ENCODE results near the gene PRRG1.
A peak's percentile ranks its signal among the peaks of the same experiment; 100 is the strongest.

PRRG1 gene

DNA sequence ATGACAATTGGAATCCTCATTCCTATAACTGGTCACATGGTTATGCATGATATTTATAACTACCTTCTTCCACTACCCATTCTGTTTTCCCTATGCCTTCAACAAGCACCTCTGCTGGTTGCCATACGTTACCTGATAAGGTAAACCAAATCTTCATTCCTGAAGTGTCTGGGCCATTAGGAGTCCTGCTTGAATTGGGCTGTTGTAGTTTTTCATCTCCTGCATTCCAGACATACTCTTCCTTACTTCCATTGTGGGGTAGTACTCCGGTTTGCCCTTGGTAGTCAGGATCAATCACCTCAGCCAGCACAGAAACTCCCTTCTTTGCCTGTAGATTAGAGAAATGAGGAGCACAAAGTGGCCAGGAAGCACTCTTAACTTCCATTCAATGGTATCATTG is 113.2 kb downstream of the PRRG1 start:
- Histone ChIP-seq H3K27ac (ENCODE audit: low read depth, low read length) (peak overlapping the region; percentile 7), H2AFZ (ENCODE audit: insufficient read depth, low read length, poor library complexity) (no peak overlapping the region), H4K8ac (ENCODE audit: low read depth, low read length) (no peak overlapping the region), H3K36me3 (ENCODE audit: control insufficient read depth in 1 of 2, insufficient read depth in 2 of 2, low read length in 2 of 2) (no peaks in the 10 kb centered on the region), H3K23ac (ENCODE audit: low read length) (no peak overlapping the region), H3K4me2 (ENCODE audit: low read length) (no peak overlapping the region), H2AK5ac (ENCODE audit: low read length) (no peak overlapping the region), H3K79me2 (ENCODE audit: control insufficient read depth, insufficient read depth, low read length, poor library complexity) (no peaks in the 10 kb centered on the region), H3K14ac (ENCODE audit: low read length) (no peak overlapping the region), H2BK5ac (ENCODE audit: low read depth, low read length, poor library complexity) (no peak overlapping the region), H3K4ac (ENCODE audit: low read depth, low read length) (no peak overlapping the region), H3K4me3 (ENCODE audit: low read depth, low read length) (no peak overlapping the region), H3K27me3 (ENCODE audit: insufficient read depth, low read length) (no peaks in the 10 kb centered on the region), H3K18ac (ENCODE audit: low read length) (no peak overlapping the region), H2BK12ac (ENCODE audit: low read length) (no peak overlapping the region), H3K79me1 (ENCODE audit: low read length) (peaks cover 3% of the 10 kb centered on the region), H3K9me3 (ENCODE audit: insufficient read depth, low read depth, low read length) (no peaks in the 10 kb centered on the region), H3K9ac (ENCODE audit: low read length) (no peak overlapping the region), H4K12ac (ENCODE audit: low read depth, low read length) (no peak overlapping the region), H4K91ac (ENCODE audit: low read depth, low read length) (no peak overlapping the region), H2BK120ac (ENCODE audit: insufficient read depth, low read length, poor library complexity) (no peak overlapping the region), H3K4me1 (ENCODE audit: control insufficient read depth in 1 of 2, insufficient read depth in 2 of 2, low read length in 2 of 2) (peaks cover 5 to 7% of the 10 kb centered on the region in 2 experiments)
- WGBS (ENCODE audit: extremely low coverage, insufficient coverage, insufficient read length): no CpG with 5 or more reads among the region's 2 CpGs
- DNase-seq: peak in 1 of 2 donors; percentile 73

DNA sequence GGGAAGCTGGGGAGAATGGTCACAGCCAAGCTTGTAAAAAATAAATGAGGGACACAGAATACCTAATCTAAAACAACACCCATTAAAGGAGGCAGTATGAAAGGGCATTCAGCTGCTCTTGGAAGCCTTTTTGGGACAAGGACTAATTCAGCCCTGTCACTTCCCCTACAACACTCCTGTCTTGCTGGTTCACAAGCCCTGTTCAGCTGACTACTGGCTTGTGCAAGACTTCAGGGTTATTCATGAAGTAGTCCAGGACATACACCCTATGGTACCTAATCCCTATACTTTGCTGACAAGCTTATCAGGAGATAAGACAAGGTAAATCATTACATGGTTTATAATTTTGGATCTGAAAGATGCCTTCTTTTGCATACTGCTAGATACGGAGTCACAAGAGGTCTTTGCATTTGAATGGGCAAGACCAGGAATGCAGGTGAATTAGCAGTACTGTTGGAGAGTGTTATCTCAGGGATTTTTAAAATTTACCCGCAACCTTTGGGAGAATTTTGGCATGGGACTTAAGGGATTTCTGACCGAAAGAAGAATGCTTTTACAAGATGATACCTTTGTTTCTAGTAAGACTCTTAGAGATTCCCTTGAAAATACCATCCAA is 119.1 kb downstream of the PRRG1 start:
- H3K9ac ChIP-seq (ENCODE audit: low read length): no peak overlapping the region
- H3K4ac ChIP-seq (ENCODE audit: low read depth, low read length): no peak overlapping the region
- no peak overlapping the region for H2BK120ac ChIP-seq (ENCODE audit: insufficient read depth, low read length, poor library complexity)
- H2BK5ac ChIP-seq (ENCODE audit: low read depth, low read length, poor library complexity): no peak overlapping the region
- H3K9me3 ChIP-seq (ENCODE audit: insufficient read depth, low read depth, low read length): no peaks in the 10 kb centered on the region
- no peaks in the 10 kb centered on the region for H3K27me3 ChIP-seq (ENCODE audit: insufficient read depth, low read length)
- no peak overlapping the region for H3K4me3 ChIP-seq (ENCODE audit: low read depth, low read length)
- no peak overlapping the region for H4K91ac ChIP-seq (ENCODE audit: low read depth, low read length)
- H2BK12ac ChIP-seq (ENCODE audit: low read length): no peak overlapping the region
- no peak overlapping the region for H3K14ac ChIP-seq (ENCODE audit: low read length)
- no peak overlapping the region for H3K18ac ChIP-seq (ENCODE audit: low read length)
- WGBS (ENCODE audit: extremely low coverage, insufficient coverage, insufficient read length): no CpG with 5 or more reads among the region's 3 CpGs
- H3K4me2 ChIP-seq (ENCODE audit: low read length): no peak overlapping the region
- no peak overlapping the region for H4K12ac ChIP-seq (ENCODE audit: low read depth, low read length)
- H3K27ac ChIP-seq (ENCODE audit: low read depth, low read length): peak overlapping the region; percentile 4
- no peaks in the 10 kb centered on the region for H3K79me1 ChIP-seq (ENCODE audit: low read length)
- no peak for DNase-seq
- H3K4me1 ChIP-seq (ENCODE audit: control insufficient read depth in 1 of 2, insufficient read depth in 2 of 2, low read length in 2 of 2): no peaks in the 10 kb centered on the region
- H2AFZ ChIP-seq (ENCODE audit: insufficient read depth, low read length, poor library complexity): no peak overlapping the region
- no peaks in the 10 kb centered on the region for H3K79me2 ChIP-seq (ENCODE audit: control insufficient read depth, insufficient read depth, low read length, poor library complexity)
- no peak overlapping the region for H3K23ac ChIP-seq (ENCODE audit: low read length)
- H2AK5ac ChIP-seq (ENCODE audit: low read length): no peak overlapping the region
- peaks cover 0 to 1% of the 10 kb centered on the region in 2 experiments for H3K36me3 ChIP-seq (ENCODE audit: control insufficient read depth in 1 of 2, insufficient read depth in 2 of 2, low read length in 2 of 2)
- H4K8ac ChIP-seq (ENCODE audit: low read depth, low read length): no peak overlapping the region

DNA sequence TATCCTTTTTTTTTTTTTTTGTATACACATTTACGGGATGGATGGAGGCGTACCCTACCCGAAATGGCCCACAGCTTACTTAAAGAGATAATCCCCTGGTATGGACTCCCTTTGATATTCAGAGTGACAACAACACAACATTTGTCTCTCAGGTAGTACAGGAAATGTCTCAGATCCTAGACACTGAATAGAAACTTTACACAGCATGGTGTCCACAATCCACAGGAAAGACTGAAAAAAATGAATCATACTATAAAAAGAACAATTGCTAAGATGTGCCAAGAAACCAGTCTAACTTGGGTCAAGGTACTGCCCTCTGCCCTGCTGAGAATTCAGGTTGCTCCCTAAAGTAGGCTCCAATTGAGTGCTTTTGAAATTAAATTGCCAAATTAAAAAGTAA is 121.5 kb downstream of the PRRG1 start:
- Histone ChIP-seq H3K4me2 (ENCODE audit: low read length) (no peak overlapping the region), H3K23ac (ENCODE audit: low read length) (no peak overlapping the region), H3K14ac (ENCODE audit: low read length) (no peak overlapping the region), H2AK5ac (ENCODE audit: low read length) (no peak overlapping the region), H2BK120ac (ENCODE audit: insufficient read depth, low read length, poor library complexity) (no peak overlapping the region), H3K18ac (ENCODE audit: low read length) (no peak overlapping the region), H3K4me3 (ENCODE audit: low read depth, low read length) (no peak overlapping the region), H2BK12ac (ENCODE audit: low read length) (no peak overlapping the region), H3K79me1 (ENCODE audit: low read length) (no peaks in the 10 kb centered on the region), H3K4me1 (ENCODE audit: control insufficient read depth in 1 of 2, insufficient read depth in 2 of 2, low read length in 2 of 2) (no peaks in the 10 kb centered on the region), H4K8ac (ENCODE audit: low read depth, low read length) (no peak overlapping the region), H3K9ac (ENCODE audit: low read length) (no peak overlapping the region), H3K27me3 (ENCODE audit: insufficient read depth, low read length) (no peaks in the 10 kb centered on the region), H3K27ac (ENCODE audit: low read depth, low read length) (no peak overlapping the region), H3K36me3 (ENCODE audit: control insufficient read depth in 1 of 2, insufficient read depth in 2 of 2, low read length in 2 of 2) (peaks cover 0 to 1% of the 10 kb centered on the region in 2 experiments), H3K4ac (ENCODE audit: low read depth, low read length) (no peak overlapping the region), H3K79me2 (ENCODE audit: control insufficient read depth, insufficient read depth, low read length, poor library complexity) (no peaks in the 10 kb centered on the region), H4K91ac (ENCODE audit: low read depth, low read length) (no peak overlapping the region), H2AFZ (ENCODE audit: insufficient read depth, low read length, poor library complexity) (no peak overlapping the region), H3K9me3 (ENCODE audit: insufficient read depth, low read depth, low read length) (no peaks in the 10 kb centered on the region), H4K12ac (ENCODE audit: low read depth, low read length) (no peak overlapping the region), H2BK5ac (ENCODE audit: low read depth, low read length, poor library complexity) (no peak overlapping the region)
- DNase-seq: no peak
- WGBS (ENCODE audit: extremely low coverage, insufficient coverage, insufficient read length): no CpG with 5 or more reads among the region's 3 CpGs

DNA sequence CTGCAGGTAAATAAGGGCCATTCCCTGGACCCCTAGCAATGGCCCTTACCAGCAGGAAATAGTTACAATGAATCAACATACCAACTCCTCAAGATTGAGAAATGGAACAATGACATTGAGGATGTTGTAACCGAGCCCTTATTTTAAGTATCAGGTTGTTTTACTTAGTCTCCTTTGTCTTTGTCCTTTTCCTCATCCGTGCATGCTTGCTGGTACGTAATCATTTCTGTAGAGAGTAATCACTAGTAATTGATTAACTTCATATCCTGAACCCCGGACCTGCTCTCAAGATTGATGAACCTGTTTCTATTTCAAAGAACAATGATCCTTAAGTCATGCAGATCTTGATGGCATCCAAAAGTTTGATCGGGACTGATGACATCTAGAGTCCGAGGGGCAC is 123.7 kb downstream of the PRRG1 start:
- H3K4ac ChIP-seq (ENCODE audit: low read depth, low read length): no peak overlapping the region
- no peak overlapping the region for H4K12ac ChIP-seq (ENCODE audit: low read depth, low read length)
- H3K27me3 ChIP-seq (ENCODE audit: insufficient read depth, low read length): no peaks in the 10 kb centered on the region
- DNase-seq: peak; percentile 16 to 78
- no peak overlapping the region for H2AFZ ChIP-seq (ENCODE audit: insufficient read depth, low read length, poor library complexity)
- H3K79me1 ChIP-seq (ENCODE audit: low read length): no peaks in the 10 kb centered on the region
- no peaks in the 10 kb centered on the region for H3K4me1 ChIP-seq (ENCODE audit: control insufficient read depth in 1 of 2, insufficient read depth in 2 of 2, low read length in 2 of 2)
- H4K8ac ChIP-seq (ENCODE audit: low read depth, low read length): no peak overlapping the region
- no peak overlapping the region for H4K91ac ChIP-seq (ENCODE audit: low read depth, low read length)
- no peak overlapping the region for H3K18ac ChIP-seq (ENCODE audit: low read length)
- no peak overlapping the region for H3K4me2 ChIP-seq (ENCODE audit: low read length)
- H3K4me3 ChIP-seq (ENCODE audit: low read depth, low read length): no peak overlapping the region
- peaks cover 1% of the 10 kb centered on the region in 2 experiments for H3K36me3 ChIP-seq (ENCODE audit: control insufficient read depth in 1 of 2, insufficient read depth in 2 of 2, low read length in 2 of 2)
- no peak overlapping the region for H3K23ac ChIP-seq (ENCODE audit: low read length)
- H3K9ac ChIP-seq (ENCODE audit: low read length): no peak overlapping the region
- no peak overlapping the region for H3K27ac ChIP-seq (ENCODE audit: low read depth, low read length)
- no peak overlapping the region for H2BK120ac ChIP-seq (ENCODE audit: insufficient read depth, low read length, poor library complexity)
- no peak overlapping the region for H2AK5ac ChIP-seq (ENCODE audit: low read length)
- H3K79me2 ChIP-seq (ENCODE audit: control insufficient read depth, insufficient read depth, low read length, poor library complexity): no peaks in the 10 kb centered on the region
- H2BK12ac ChIP-seq (ENCODE audit: low read length): no peak overlapping the region
- H3K9me3 ChIP-seq (ENCODE audit: insufficient read depth, low read depth, low read length): no peaks in the 10 kb centered on the region
- no CpG with 5 or more reads among the region's 6 CpGs for WGBS (ENCODE audit: extremely low coverage, insufficient coverage, insufficient read length)
- H3K14ac ChIP-seq (ENCODE audit: low read length): no peak overlapping the region
- H2BK5ac ChIP-seq (ENCODE audit: low read depth, low read length, poor library complexity): no peak overlapping the region
